ENCODE measurements around the gene IQCK. TPM values are rescaled to one million over a fixed set of nuclear protein-coding genes. Genes with fewer than 3 reads are reported as not detected.
"Not testable (repeated sequence)": the region's sequence is repeated elsewhere in the genome, so short reads cannot be mapped to it uniquely, and the experiment has no call there.

The IQCK gene
- total RNA-seq, 1 donor from 2014 or later = 19.2 TPM

DNA sequence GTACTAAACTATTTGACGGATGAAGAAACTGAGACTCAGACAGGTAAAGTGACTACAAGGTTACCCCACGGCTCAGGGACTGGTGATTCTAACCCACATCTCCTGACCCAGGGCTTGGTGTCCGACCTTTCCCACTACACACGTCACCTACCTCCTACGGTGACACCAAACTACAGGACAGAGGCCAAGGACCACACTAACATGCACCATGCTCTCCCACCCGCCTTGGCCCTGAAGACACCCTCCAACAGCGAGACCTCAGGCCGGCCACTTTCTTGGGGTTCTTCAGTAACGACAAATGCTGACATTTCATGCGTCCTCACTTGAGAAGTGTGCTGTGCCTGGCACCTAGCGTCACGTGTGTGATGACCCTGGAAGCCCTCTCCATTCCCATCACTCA lies 6.4 kb upstream of the IQCK start:
- Histone ChIP-seq H3K36me3 (peaks cover 0 to 38% of the 10 kb centered on the region in 2 donors), H3K27ac (no peak overlapping the region), H3K9me3 (no peaks in the 10 kb centered on the region), H3K27me3 (no peaks in the 10 kb centered on the region), H3K4me1 (peaks cover 17% of the 10 kb centered on the region), H3K4me3 (no peak overlapping the region)
- TF ChIP-seq, protein P1, sequence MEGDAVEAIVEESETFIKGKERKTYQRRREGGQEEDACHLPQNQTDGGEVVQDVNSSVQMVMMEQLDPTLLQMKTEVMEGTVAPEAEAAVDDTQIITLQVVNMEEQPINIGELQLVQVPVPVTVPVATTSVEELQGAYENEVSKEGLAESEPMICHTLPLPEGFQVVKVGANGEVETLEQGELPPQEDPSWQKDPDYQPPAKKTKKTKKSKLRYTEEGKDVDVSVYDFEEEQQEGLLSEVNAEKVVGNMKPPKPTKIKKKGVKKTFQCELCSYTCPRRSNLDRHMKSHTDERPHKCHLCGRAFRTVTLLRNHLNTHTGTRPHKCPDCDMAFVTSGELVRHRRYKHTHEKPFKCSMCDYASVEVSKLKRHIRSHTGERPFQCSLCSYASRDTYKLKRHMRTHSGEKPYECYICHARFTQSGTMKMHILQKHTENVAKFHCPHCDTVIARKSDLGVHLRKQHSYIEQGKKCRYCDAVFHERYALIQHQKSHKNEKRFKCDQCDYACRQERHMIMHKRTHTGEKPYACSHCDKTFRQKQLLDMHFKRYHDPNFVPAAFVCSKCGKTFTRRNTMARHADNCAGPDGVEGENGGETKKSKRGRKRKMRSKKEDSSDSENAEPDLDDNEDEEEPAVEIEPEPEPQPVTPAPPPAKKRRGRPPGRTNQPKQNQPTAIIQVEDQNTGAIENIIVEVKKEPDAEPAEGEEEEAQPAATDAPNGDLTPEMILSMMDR (IDR thresholded peaks at IDR 0.05) = no peak
- no peak for TF ChIP-seq POLR2AphosphoS5 (IDR thresholded peaks at IDR 0.05; ENCODE audit: insufficient read depth in 1 of 2, low read depth in 1 of 2)
- TF ChIP-seq POLR2A (IDR thresholded peaks at IDR 0.05) = no peak
- intact Hi-C loops (cut with DNase I) = no loop called here
- no peak for DNase-seq (ENCODE audit: extremely low spot score in 2 of 2)

DNA sequence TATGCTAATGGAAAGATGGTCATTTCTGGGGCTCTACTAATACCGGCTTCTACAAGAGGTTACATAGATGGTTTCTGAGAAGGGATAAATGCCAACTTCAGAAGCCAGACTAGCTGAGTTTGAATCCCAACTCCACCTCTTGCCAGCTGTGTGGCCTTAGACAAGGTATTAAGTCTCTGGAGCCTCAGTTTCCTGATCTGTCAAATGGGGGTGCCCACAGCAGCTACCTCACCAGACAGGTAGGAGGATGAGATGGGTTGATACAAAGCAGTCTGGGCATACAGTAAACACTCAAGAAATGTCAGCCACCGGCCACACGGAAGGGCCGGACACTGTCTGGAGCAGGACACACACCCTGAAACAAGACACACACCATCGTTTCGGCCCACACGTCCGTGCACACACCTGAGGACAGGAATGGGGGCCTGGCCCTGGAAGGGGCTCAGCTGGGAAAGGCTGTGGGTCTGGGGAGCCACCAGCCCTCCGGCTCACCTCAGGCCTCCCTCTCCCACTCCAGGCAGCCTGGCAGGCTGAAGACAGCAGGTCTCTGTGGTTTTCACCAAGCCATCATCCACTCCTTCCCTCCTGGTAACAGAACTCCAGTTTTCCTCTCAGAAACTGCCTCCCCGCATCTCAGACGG lies 5.5 kb upstream of the IQCK start:
- H3K9me3 ChIP-seq = no peaks in the 10 kb centered on the region
- intact Hi-C loops (cut with DNase I) = no loop called here
- H3K27ac ChIP-seq = no peak overlapping the region
- H3K36me3 ChIP-seq = peaks cover 0 to 38% of the 10 kb centered on the region in 2 donors
- no peak overlapping the region for H3K4me3 ChIP-seq
- no peaks in the 10 kb centered on the region for H3K27me3 ChIP-seq
- TF ChIP-seq, protein P1 (IDR thresholded peaks at IDR 0.05) = no peak
- no peak for TF ChIP-seq POLR2A (IDR thresholded peaks at IDR 0.05)
- DNase-seq (ENCODE audit: extremely low spot score in 2 of 2) = no peak
- peaks cover 25% of the 10 kb centered on the region for H3K4me1 ChIP-seq

- no peaks in the 10 kb centered on the region for H3K9me3 ChIP-seq
- intact Hi-C loops (cut with DNase I) = no loop called here
- TF ChIP-seq POLR2AphosphoS5 (IDR thresholded peaks at IDR 0.05; ENCODE audit: insufficient read depth in 1 of 2, low read depth in 1 of 2) = no peak
- TF ChIP-seq, protein P1 (IDR thresholded peaks at IDR 0.05) = no peak
- TF ChIP-seq POLR2A (IDR thresholded peaks at IDR 0.05) = no peak
- H3K27me3 ChIP-seq = no peaks in the 10 kb centered on the region
- H3K36me3 ChIP-seq = peaks cover 0 to 29% of the 10 kb centered on the region in 2 donors
- H3K4me1 ChIP-seq = peaks cover 21% of the 10 kb centered on the region
- H3K4me3 ChIP-seq = no peak overlapping the region
- no peak overlapping the region for H3K27ac ChIP-seq
- no peak for DNase-seq (ENCODE audit: extremely low spot score in 2 of 2)
Observed at GRCh38 chr16:19713697-19714096, 4.4 kb upstream of the IQCK start.

DNA sequence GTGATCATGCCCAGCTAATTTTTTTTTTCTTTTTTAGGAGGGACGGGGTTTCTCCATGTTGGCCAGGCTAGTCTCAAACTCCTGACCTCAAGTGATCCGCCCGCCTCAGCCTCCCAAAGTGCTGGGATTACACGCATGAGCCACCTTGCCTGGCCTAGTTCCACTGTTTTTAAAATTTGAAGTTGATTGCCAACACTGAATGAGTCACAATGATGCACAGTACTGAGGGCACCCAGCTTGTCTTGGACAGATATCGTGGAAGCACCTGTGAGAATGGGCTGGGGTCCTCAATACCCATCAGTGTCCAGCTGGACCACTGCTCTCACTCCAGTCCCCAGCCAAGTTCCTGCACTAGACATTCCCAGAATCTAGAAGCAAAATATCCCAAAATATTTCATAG lies 2.5 kb upstream of the IQCK start:
- Histone ChIP-seq H3K36me3 (peaks cover 0 to 18% of the 10 kb centered on the region in 2 donors), H3K27ac (no peak overlapping the region), H3K27me3 (no peaks in the 10 kb centered on the region), H3K9me3 (no peaks in the 10 kb centered on the region), H3K4me3 (no peak overlapping the region), H3K4me1 (peaks cover 27% of the 10 kb centered on the region)
- TF ChIP-seq POLR2A (IDR thresholded peaks at IDR 0.05) (no peak), POLR2AphosphoS5 (IDR thresholded peaks at IDR 0.05; ENCODE audit: insufficient read depth in 1 of 2, low read depth in 1 of 2) (no peak)
- TF ChIP-seq, protein P1 (IDR thresholded peaks at IDR 0.05) = no peak
- DNase-seq (ENCODE audit: extremely low spot score in 2 of 2) = no peak
- intact Hi-C loops (cut with DNase I) = loop anchor here (5.0 kb wide), 1 partner anchor 167 kb away; the partner anchor contains the start of gene GPRC5B

- Histone ChIP-seq H3K9me3 (no peaks in the 10 kb centered on the region), H3K4me3 (no peak overlapping the region), H3K27ac (no peak overlapping the region), H3K4me1 (peaks cover 27% of the 10 kb centered on the region), H3K27me3 (no peaks in the 10 kb centered on the region), H3K36me3 (peaks cover 0 to 12% of the 10 kb centered on the region in 2 donors)
- TF ChIP-seq POLR2AphosphoS5 (IDR thresholded peaks at IDR 0.05; ENCODE audit: insufficient read depth in 1 of 2, low read depth in 1 of 2) (no peak), POLR2A (IDR thresholded peaks at IDR 0.05) (no peak)
- TF ChIP-seq, protein P1 (IDR thresholded peaks at IDR 0.05) = no peak
- DNase-seq (ENCODE audit: extremely low spot score in 2 of 2) = no peak
- intact Hi-C loops (cut with DNase I) = loop anchor here (5.0 kb wide), 1 partner anchor 166 kb away; the partner anchor contains the start of gene GPRC5B
Observed at GRCh38 chr16:19716183-19716582, 1.9 kb upstream of the IQCK start.

DNA sequence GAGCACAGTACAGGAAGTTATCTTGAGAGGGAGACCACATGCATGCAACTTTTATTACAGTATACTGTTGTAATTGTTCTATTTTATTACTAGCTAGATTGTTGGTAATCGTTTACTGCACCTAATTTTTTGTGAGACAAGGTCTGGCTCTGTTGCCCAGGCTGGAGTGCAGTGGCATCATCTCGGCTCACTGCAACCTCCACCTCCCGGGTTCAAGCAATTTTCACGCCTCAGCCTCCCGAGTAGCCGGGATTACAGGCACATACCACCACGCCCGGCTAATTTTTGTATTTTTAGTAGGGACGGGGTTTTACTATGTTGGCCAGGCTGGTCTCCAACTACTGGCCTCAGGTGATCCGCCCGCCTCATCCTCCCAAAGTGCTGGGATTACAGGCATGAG lies 1.3 kb upstream of the IQCK start:
- intact Hi-C loops (cut with DNase I) = loop anchor here (5.0 kb wide), 1 partner anchor 166 kb away; the partner anchor contains the start of gene GPRC5B
- not testable (repeated sequence) for DNase-seq (ENCODE audit: extremely low spot score in 2 of 2); H3K27me3 ChIP-seq; H3K9me3 ChIP-seq; H3K36me3 ChIP-seq
- Histone ChIP-seq H3K27ac (peak overlapping the region; percentile 77), H3K4me3 (peak overlapping the region; percentile 85 to 99), H3K4me1 (peaks cover 27% of the 10 kb centered on the region)

Data from vagina (tissue), 2 donors.